Heart right ventricle (tissue), 16 donors: Measurements from ENCODE around the gene FANCG. TPM values are rescaled to one million over a fixed set of nuclear protein-coding genes. Genes with fewer than 3 reads are reported as not detected.

Source experiments
- ATAC-seq, 8 donors: fragments of 200-7000 bp; cut with Tn5 transposase; one replicate each; pipeline ENCODE4 v1.9.1; 2020; ENCODE audit warnings: mild to moderate bottlenecking in 8 of 8, moderate library complexity in 8 of 8, moderate number of reproducible peaks in 1 of 8
- DNase-seq, 2 donors: peaks; one replicate each; pipeline ENCODE4 v3.0.0-alpha.2; 2020
- H3K27ac ChIP-seq, 10 donors: fragments of 200-600 bp; sonication (generic) in 2 of 10; one replicate each; pipeline versions ENCODE4 v1.5.0 to v1.8.0; 2020 to 2022; ENCODE audit warnings: mild to moderate bottlenecking in 3 of 10
- H3K27me3 ChIP-seq, 7 donors: fragments of 200-600 bp; one replicate each; pipeline ENCODE4 v1.8.0; 2021 to 2022; ENCODE audit warnings: mild to moderate bottlenecking in 2 of 7
- H3K36me3 ChIP-seq, 9 donors: fragments of 200-600 bp; sonication (generic) in 1 of 9; one replicate each; pipeline versions ENCODE4 v1.5.0 to v1.8.0; 2020 to 2022; ENCODE audit warnings: mild to moderate bottlenecking in 2 of 9
- H3K4me1 ChIP-seq, 9 donors: fragments of 200-600 bp; sonication (generic) in 1 of 9; one replicate each; pipeline versions ENCODE4 v1.5.0 to v1.8.0; 2020 to 2022; ENCODE audit warnings: mild to moderate bottlenecking in 4 of 9
- H3K4me3 ChIP-seq, 10 donors: fragments of 200-600 bp; sonication (generic) in 2 of 10; one replicate each; pipeline versions ENCODE4 v1.5.0 to v1.8.0; 2020 to 2022; ENCODE audit warnings: mild to moderate bottlenecking in 7 of 10, moderate library complexity in 2 of 10
- H3K9me3 ChIP-seq, 11 donors: fragments of 200-600 bp in 10 of 11; sonication (generic) in 2 of 11; one replicate each; pipeline versions ENCODE4 v1.5.0 to v1.8.0; 2013 to 2022; ENCODE audit warnings: mild to moderate bottlenecking in 2 of 11, control low read depth in 1 of 11, moderate library complexity in 1 of 11
- CTCF ChIP-seq, 9 donors: fragments of 200-600 bp; sonication (generic) in 2 of 9; IDR thresholded peaks; one replicate each; pipeline versions ENCODE4 v1.5.0 to v1.8.0; 2021 to 2022; ENCODE audit warnings: antibody characterized with exemption in 9 of 9, mild to moderate bottlenecking in 5 of 9, moderate library complexity in 1 of 9
- WGBS, 2 donors: extraction: QIAGEN DNeasy Blood & Tissue Kit; methylation state at CpG; one replicate each; pipeline ENCODE4 v1.1.7; 2013; ENCODE audit warnings: inconsistent platforms in 1 of 2; 5-methylcytosine and 5-hydroxymethylcytosine counted together
- intact Hi-C, 10 donors: fragments of 100-400 bp; cut with DNase I; formaldehyde crosslinking; loops; one replicate each; pipeline versions ENCODE4 v1.11.1 to v1.14.2; 2022
- polyA plus RNA-seq, 2 donors: library from polyadenylated mRNA; stranded (reverse); fragments of 200-250 nt; gene quantifications; one replicate each; pipeline ENCODE4 v1.2.3, GENCODE V29; 2013
- total RNA-seq, 10 donors: library from RNA; stranded (reverse); fragmentation: NEBNext Ultra II Directional in 3 of 10; extraction: Animal tissue kit (Norgen Biotek cat#: 25700) in 3 of 10; gene quantifications; one replicate each; pipeline versions ENCODE4 v1.2.1 to v1.2.4, GENCODE V29; 2021 to 2023
- donor health status: Arrhythmogenic right ventricular cardiomyopathy.
- donor health status: ischemic (EF 13 %, LVEDD 7.1; RV severe dilation, severe dysfunction).
- donor health status: healthy with polysubstance abuse.
- donor health status: DM: no; HTN: yes; CAD: no.
- donor health status: DM: no; HTN: no; CAD: no.
- donor health status: ischemic (EF 25% LVEDD 6.9; RV normal size, moderate dysfunction).
- donor health status: ischemic (EF 25% LVEDD 5.7; RV mildly dilated, moderate dysfunction).
- donor health status: healthy.
- donor health status: DM: yes; HTN: yes; CAD: no.
- donor health status: Ischemic cardiomyopathy.
- donor health status: ischemic (EF 35%, LVEDD 5.7; RV mildly dilated, moderate dysfunction).
- donor health status: nonischemic (EF 11% LVEDD 7.7; RV severe dilation, severe dysfunction).
- donor health status: DM: yes; HTN: yes; CAD: no.
- donor health status: PGD.
- donor health status: ischemic (EF 29% LVEDD 5.4; RV normal size, mild dysfunction).
- donor health status: nonischemic (EF 23%, LVEDD 6.1; RV moderate dilation, normal function).

FANCG gene
- total and polyA plus RNA-seq, 12 donors, result 2.6 to 9.8 (median 4.5) TPM

DNA sequence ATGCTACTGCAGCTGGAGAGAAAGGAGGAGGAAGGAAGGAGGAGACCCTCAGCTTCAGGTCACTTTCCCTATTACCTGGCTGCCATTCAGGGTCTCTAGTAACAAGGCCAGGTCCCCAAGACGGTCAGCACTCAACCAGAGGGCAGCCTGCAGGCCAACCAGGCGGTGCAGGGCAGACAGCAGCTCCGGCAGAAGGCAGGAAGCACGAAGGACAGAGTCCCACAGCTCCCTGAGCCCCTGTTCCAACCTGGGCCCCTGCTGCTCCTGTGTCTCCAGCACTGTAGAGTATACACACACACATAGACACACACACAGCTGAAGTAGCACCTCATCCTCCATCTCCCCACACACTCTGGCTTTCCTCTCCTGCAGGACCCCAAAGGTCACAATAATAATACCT lies 1.7 kb downstream of the FANCG start:
- ATAC-seq, result no peak
- TF ChIP-seq CTCF (IDR thresholded peaks at IDR 0.05), result no peak
- no peaks in the 10 kb centered on the region for H3K27me3 ChIP-seq
- H3K9me3 ChIP-seq, result no peaks in the 10 kb centered on the region
- peaks cover 0 to 37% (median 0%) of the 10 kb centered on the region in 9 donors for H3K36me3 ChIP-seq
- DNase-seq, result no peak
- 70 to 80% methylated on average over 4 of the region's 4 CpGs for WGBS, 2 donors
- H3K27ac ChIP-seq, result no peak overlapping the region
- intact Hi-C loops, result loop anchor here in 1 of 10 donors (10.0 kb wide), 1 partner anchor 83 kb away; no protein-coding TSS in a partner anchor
- no peak overlapping the region for H3K4me3 ChIP-seq
- peaks cover 0 to 25% (median 15%) of the 10 kb centered on the region in 9 donors for H3K4me1 ChIP-seq

GRCh38 chr9:35076848-35077247 lies 2.9 kb downstream of the FANCG start:
- no peak for TF ChIP-seq CTCF (IDR thresholded peaks at IDR 0.05)

DNA sequence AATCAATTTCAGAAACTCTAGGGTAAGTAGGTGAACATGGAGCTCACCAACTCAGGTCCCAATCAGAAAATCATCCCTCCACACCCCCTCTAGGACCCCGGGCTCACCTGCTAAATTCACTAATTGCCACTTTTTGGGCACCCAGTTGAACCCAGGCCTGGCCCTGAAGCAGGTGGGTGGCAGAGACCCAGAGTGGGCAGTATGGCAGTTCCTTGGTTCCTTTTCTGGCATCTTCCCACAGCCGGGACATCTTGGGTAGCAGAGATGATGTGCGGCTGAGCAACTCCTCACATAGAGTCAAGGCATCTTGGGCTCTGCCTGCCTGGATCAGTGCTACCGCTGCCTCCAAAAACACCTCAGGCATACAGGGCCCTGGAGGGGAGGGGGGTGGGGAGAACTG lies 4.4 kb downstream of the FANCG start:
- Histone ChIP-seq H3K36me3 (peaks cover 0 to 42% (median 0%) of the 10 kb centered on the region in 9 donors), H3K4me3 (no peak overlapping the region), H3K4me1 (peaks cover 0 to 35% (median 23%) of the 10 kb centered on the region in 9 donors), H3K9me3 (no peaks in the 10 kb centered on the region), H3K27me3 (no peaks in the 10 kb centered on the region), H3K27ac (no peak overlapping the region)
- WGBS, 2 donors, result 98 to 100% methylated on average over 4 of the region's 4 CpGs
- DNase-seq (no peak), ATAC-seq (no peak)
- TF ChIP-seq CTCF (IDR thresholded peaks at IDR 0.05), result no peak
- intact Hi-C loops, result loop anchor here in 1 of 10 donors (10.0 kb wide), 1 partner anchor 81 kb away; no protein-coding TSS in a partner anchor

More at GRCh38 chr9:35076848-35077247, 2.9 kb downstream of the FANCG start:
- 98 to 99% methylated on average over 4 of the region's 4 CpGs for WGBS, 2 donors
- H3K4me3 ChIP-seq, result no peak overlapping the region
- no peaks in the 10 kb centered on the region for H3K9me3 ChIP-seq
- H3K36me3 ChIP-seq, result peaks cover 0 to 37% (median 0%) of the 10 kb centered on the region in 9 donors
- no peaks in the 10 kb centered on the region for H3K27me3 ChIP-seq
- ATAC-seq (no peak), DNase-seq (no peak)
- intact Hi-C loops, result loop anchor here in 1 of 10 donors (10.0 kb wide), 1 partner anchor 82 kb away; no protein-coding TSS in a partner anchor
- H3K27ac ChIP-seq, result no peak overlapping the region
- H3K4me1 ChIP-seq, result peaks cover 0 to 28% (median 17%) of the 10 kb centered on the region in 9 donors

DNA sequence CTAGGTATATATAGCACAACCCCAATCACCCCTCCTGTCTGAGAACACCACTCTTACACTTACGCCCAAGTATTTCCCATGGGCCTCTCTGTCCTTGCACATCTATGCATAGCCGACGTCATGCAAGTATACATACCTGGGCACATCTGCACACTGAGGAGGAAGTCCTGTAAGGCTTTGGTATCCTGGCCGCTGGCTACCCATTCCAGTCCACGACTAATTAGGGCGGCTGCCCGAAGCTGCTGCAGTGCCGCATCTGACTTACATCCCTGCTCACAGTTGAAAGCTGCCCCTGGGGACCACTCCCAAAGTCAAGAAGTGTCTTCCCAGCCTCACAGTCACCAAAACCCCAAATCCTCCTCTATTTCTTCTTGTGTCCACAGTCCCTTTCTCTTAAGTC lies 5.0 kb downstream of the FANCG start:
- H3K4me1 ChIP-seq, result peaks cover 0 to 38% (median 27%) of the 10 kb centered on the region in 9 donors
- peaks cover 0 to 47% (median 0%) of the 10 kb centered on the region in 9 donors for H3K36me3 ChIP-seq
- no peak for ATAC-seq
- no peaks in the 10 kb centered on the region for H3K27me3 ChIP-seq
- 94 to 96% methylated on average over 8 of the region's 8 CpGs for WGBS, 2 donors
- no peak overlapping the region for H3K4me3 ChIP-seq
- intact Hi-C loops, result loop anchor here in 4 of 10 donors (5.0 to 10.0 kb wide), 4 partner anchors 38 to 87 kb away; partner anchors contain the start of gene DNAJB5 (in 2 of the 4)
- DNase-seq, result no peak
- no peak overlapping the region for H3K27ac ChIP-seq
- no peak for TF ChIP-seq CTCF (IDR thresholded peaks at IDR 0.05)
- no peaks in the 10 kb centered on the region for H3K9me3 ChIP-seq
